GM23338 (cell line): ENCODE data around the gene ELMO2.

Experiments
- EZH2phosphoT487 ChIP-seq: fragments of 200-600 bp; sonication (generic); IDR thresholded peaks from one replicate; pipeline ENCODE4 v1.8.1; 2018; ENCODE audit warnings: antibody characterized with exemption; ENCODE audit not compliant: unreplicated experiment
- JUNB ChIP-seq: IDR thresholded peaks from one replicate; pipeline ENCODE4 v1.6.1; 2016; ENCODE audit warnings: antibody characterized with exemption; ENCODE audit not compliant: unreplicated experiment
- POLR2AphosphoS5 ChIP-seq: IDR thresholded peaks from 2 replicates; pipeline ENCODE4 v1.6.1; 2016; ENCODE audit warnings: antibody characterized with exemption, low read depth
- ZNF331 ChIP-seq: fragments of 250-450 bp; sonication (Bioruptor Pico); IDR thresholded peaks from 2 replicates; pipeline ENCODE4 v1.5.0; 2020; ENCODE audit warnings: low read depth, mild to moderate bottlenecking, moderate library complexity
- TF ChIP-seq, protein P1 (sequence below), 2 experiments: fragments of 200-600 bp in 1 of 2; sonication (generic) in 1 of 2; conservative IDR thresholded peaks; 2 replicates each; pipeline versions ENCODE4 v1.5.1 to v1.6.1; 2016 to 2017; ENCODE audit warnings: antibody characterized with exemption in 2 of 2, low read depth in 2 of 2, mild to moderate bottlenecking in 2 of 2, moderate library complexity in 1 of 2

DNA sequence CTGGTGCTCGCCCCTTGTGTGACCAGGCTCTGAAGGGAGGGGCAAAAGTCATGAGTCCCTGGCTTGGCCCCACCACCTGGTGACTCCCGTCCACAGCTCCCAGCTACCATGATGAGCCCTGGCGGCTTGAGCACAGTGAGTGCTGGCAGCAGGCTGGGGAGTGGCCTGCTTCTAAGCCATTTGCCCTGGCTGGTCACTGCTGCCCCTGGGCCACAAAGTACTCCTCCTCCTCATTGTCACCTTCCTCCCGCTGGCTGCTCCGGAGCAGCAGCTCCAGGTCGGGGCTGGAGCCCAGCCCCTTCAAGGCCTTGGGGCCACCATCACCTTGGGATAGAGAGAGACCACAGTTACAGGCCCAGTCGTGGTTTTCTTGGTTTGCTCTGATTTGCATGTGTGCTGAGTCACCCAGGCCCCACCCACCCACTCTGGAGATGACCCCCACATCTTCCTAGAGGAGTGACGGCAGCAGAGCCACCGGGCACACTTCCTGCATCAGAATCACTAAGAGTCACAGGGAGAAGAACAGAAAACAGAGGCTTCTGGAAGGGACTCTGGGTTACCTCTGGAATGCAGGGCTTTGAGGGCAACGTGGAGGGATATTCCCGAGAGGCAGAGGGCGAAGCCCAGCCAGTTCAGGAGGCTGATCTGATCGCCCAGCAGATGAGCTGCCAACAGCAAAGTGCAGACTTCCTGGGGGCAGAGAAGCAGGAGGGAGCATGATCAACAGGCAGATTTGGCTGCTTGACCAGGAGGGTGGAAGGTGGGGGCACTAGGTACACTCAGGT lies 56.0 kb downstream of the ELMO2 start:
- no peak for TF ChIP-seq EZH2phosphoT487
- TF ChIP-seq POLR2AphosphoS5 = no peak
- TF ChIP-seq JUNB = no peak
- TF ChIP-seq, protein P1, sequence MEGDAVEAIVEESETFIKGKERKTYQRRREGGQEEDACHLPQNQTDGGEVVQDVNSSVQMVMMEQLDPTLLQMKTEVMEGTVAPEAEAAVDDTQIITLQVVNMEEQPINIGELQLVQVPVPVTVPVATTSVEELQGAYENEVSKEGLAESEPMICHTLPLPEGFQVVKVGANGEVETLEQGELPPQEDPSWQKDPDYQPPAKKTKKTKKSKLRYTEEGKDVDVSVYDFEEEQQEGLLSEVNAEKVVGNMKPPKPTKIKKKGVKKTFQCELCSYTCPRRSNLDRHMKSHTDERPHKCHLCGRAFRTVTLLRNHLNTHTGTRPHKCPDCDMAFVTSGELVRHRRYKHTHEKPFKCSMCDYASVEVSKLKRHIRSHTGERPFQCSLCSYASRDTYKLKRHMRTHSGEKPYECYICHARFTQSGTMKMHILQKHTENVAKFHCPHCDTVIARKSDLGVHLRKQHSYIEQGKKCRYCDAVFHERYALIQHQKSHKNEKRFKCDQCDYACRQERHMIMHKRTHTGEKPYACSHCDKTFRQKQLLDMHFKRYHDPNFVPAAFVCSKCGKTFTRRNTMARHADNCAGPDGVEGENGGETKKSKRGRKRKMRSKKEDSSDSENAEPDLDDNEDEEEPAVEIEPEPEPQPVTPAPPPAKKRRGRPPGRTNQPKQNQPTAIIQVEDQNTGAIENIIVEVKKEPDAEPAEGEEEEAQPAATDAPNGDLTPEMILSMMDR (conservative IDR thresholded peaks at IDR 0.05; ENCODE audit: low read depth in 2 of 2) = no peak
- no peak for TF ChIP-seq ZNF331 (CRISPR knock-in tag)
